ENCODE data around the gene R3HDM1.

Gene R3HDM1

GRCh38 chr2:135546436-135546835, 15.2 kb downstream of the R3HDM1 start:
- no peak overlapping the region for H3K4me3 ChIP-seq (replicated peaks in 1 of 2; ENCODE audit: low read depth in 2 of 2, low read length in 2 of 2)
- no peak for DNase-seq (ENCODE audit: low read depth in 2 of 2)
- no peak for TF ChIP-seq CTCF (IDR thresholded peaks at IDR 0.05; ENCODE audit: low read depth, low read length)

GRCh38 chr2:135547311-135547710, 16.0 kb downstream of the R3HDM1 start:
- DNase-seq (ENCODE audit: low read depth in 2 of 2): no peak
- H3K4me3 ChIP-seq (replicated peaks in 1 of 2; ENCODE audit: low read depth in 2 of 2, low read length in 2 of 2): no peak overlapping the region
- TF ChIP-seq CTCF (IDR thresholded peaks at IDR 0.05; ENCODE audit: low read depth, low read length): no peak

DNA sequence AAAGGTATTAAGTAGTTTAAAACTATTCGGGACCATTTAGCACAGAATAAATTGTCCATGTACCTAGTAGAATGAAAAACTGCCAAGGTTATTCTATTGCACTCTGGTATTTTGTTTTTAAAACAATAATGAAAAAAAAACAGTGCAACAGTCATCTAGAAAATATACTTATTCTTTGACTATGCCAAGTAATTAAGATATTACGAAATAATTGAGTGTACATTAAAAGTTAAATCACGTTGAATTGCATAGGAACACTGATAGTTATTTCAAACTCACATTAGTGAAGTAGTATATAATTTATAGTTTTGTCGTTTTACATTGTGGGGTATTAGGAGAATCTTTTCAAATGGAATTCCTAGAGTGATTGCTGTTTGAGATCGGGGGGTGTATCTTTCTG, 20.1 kb downstream of the R3HDM1 start:
- H3K4me3 ChIP-seq (replicated peaks in 1 of 2; ENCODE audit: low read depth in 2 of 2, low read length in 2 of 2): no peak overlapping the region
- DNase-seq (ENCODE audit: low read depth in 2 of 2): no peak
- TF ChIP-seq CTCF (IDR thresholded peaks at IDR 0.05; ENCODE audit: low read depth, low read length): no peak

GRCh38 chr2:135552887-135553286, 21.6 kb downstream of the R3HDM1 start:
- no peak overlapping the region for H3K4me3 ChIP-seq (replicated peaks in 1 of 2; ENCODE audit: low read depth in 2 of 2, low read length in 2 of 2)
- no peak for TF ChIP-seq CTCF (IDR thresholded peaks at IDR 0.05; ENCODE audit: low read depth, low read length)

DNA sequence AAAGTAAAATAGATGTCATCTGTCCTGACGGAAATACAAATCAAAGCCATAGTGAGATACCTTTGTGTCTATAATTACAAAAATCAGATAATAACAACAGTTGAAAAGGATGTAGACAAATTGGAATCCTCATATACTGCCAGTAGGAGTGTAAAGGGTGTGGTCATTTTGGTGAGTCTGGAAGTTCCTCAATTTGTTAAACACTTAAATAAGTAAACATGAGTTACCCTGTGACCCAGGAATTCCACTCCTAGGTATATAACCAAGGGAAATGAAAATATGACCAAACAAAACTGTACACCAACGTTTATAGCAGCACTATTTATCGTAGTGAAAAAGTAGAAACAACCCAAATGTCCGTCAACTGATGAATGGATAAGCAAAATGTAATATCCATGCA, 24.0 kb downstream of the R3HDM1 start:
- TF ChIP-seq CTCF (IDR thresholded peaks at IDR 0.05; ENCODE audit: low read depth, low read length): no peak
- H3K4me3 ChIP-seq (replicated peaks in 1 of 2; ENCODE audit: low read depth in 2 of 2, low read length in 2 of 2): no peak overlapping the region
- no peak for DNase-seq (ENCODE audit: low read depth in 2 of 2)

More at GRCh38 chr2:135552887-135553286, 21.6 kb downstream of the R3HDM1 start:
- DNase-seq (ENCODE audit: low read depth in 2 of 2): no peak

- peak; percentile 10 to 11 for DNase-seq (ENCODE audit: low read depth in 2 of 2)
- H3K4me3 ChIP-seq (replicated peaks in 1 of 2; ENCODE audit: low read depth in 2 of 2, low read length in 2 of 2): no peak overlapping the region
- TF ChIP-seq CTCF (IDR thresholded peaks at IDR 0.05; ENCODE audit: low read depth, low read length): no peak
Observed at GRCh38 chr2:135557530-135557929, 26.2 kb downstream of the R3HDM1 start.

GRCh38 chr2:135561925-135562324, 30.6 kb downstream of the R3HDM1 start:
- no peak overlapping the region for H3K4me3 ChIP-seq (replicated peaks in 1 of 2; ENCODE audit: low read depth in 2 of 2, low read length in 2 of 2)
- TF ChIP-seq CTCF (IDR thresholded peaks at IDR 0.05; ENCODE audit: low read depth, low read length): no peak
- DNase-seq (ENCODE audit: low read depth in 2 of 2): peak in 1 of 2 donors; percentile 5

All from cardiac fibroblast (primary cell).